Keratinocyte (primary cell): Measurements from ENCODE around the gene RHOF. TPM values are rescaled to one million over a fixed set of nuclear protein-coding genes. Genes with fewer than 3 reads are reported as not detected.

Source experiments
- DNase-seq: peaks from one replicate; pipeline ENCODE4 v3.0.0-alpha.2; 2011; ENCODE audit warnings: low read depth, missing footprints, low spot score
- FAIRE-seq: peaks from 2 replicates; lab custom pipeline; 2011; peaks lifted over from hg19 to GRCh38; lab: Jason Lieb, UNC
- H2AFZ ChIP-seq: 2 replicates; pipeline ENCODE4 v1.6.0; 2012; ENCODE audit warnings: low read length, control low read depth, inconsistent platforms; ENCODE audit not compliant: control insufficient read depth
- H3K27ac ChIP-seq: 2 replicates; pipeline ENCODE4 v1.5.1; 2011; ENCODE audit warnings: low read length; ENCODE audit not compliant: control insufficient read depth, insufficient read depth
- H3K27me3 ChIP-seq: 3 replicates; pipeline ENCODE4 v1.6.0; 2011; ENCODE audit warnings: low read length; ENCODE audit not compliant: control insufficient read depth, insufficient read depth; ENCODE audit errors: extremely low read depth
- H3K36me3 ChIP-seq, 2 experiments: 2 replicates in 1 of 2; 3 replicates in 1 of 2; pipeline ENCODE4 v1.5.1; 2011; ENCODE audit warnings: low read length in 2 of 2, mild to moderate bottlenecking in 1 of 2; ENCODE audit not compliant: control insufficient read depth in 2 of 2, insufficient read depth in 2 of 2; ENCODE audit errors: extremely low read depth in 1 of 2
- H3K4me1 ChIP-seq: 3 replicates; pipeline ENCODE4 v1.5.1; 2011; ENCODE audit warnings: low read length; ENCODE audit not compliant: control insufficient read depth, insufficient read depth; ENCODE audit errors: extremely low read depth
- H3K4me2 ChIP-seq: 3 replicates; pipeline ENCODE4 v1.6.0; 2011; ENCODE audit warnings: low read depth, low read length; ENCODE audit not compliant: control insufficient read depth, insufficient read depth; ENCODE audit errors: extremely low read depth
- H3K4me3 ChIP-seq, 3 experiments: fragments of 200-600 bp in 1 of 3; sonication (generic) in 1 of 3; 2 replicates in 2 of 3; 3 replicates in 1 of 3; pipeline ENCODE4 v1.5.1; 2011 to 2016; ENCODE audit warnings: low read length in 3 of 3, mild to moderate bottlenecking in 3 of 3, control low read depth in 2 of 3, inconsistent platforms in 1 of 3, low read depth in 1 of 3, mixed read lengths in 1 of 3, mixed run types in 1 of 3, moderate library complexity in 1 of 3; ENCODE audit not compliant: control insufficient read depth in 2 of 3, insufficient read depth in 2 of 3; ENCODE audit errors: extremely low read depth in 1 of 3
- H3K79me2 ChIP-seq: 2 replicates; pipeline ENCODE4 v1.6.0; 2012; ENCODE audit warnings: low read length; ENCODE audit not compliant: control insufficient read depth, insufficient read depth
- H3K9ac ChIP-seq: 3 replicates; pipeline ENCODE4 v1.6.0; 2011; ENCODE audit warnings: low read length; ENCODE audit not compliant: control insufficient read depth, insufficient read depth; ENCODE audit errors: extremely low read depth
- H3K9me1 ChIP-seq: 3 replicates; pipeline ENCODE4 v1.6.0; 2011; ENCODE audit warnings: low read length; ENCODE audit not compliant: control insufficient read depth, insufficient read depth; ENCODE audit errors: extremely low read depth
- H3K9me3 ChIP-seq: 2 replicates; pipeline ENCODE4 v1.5.1; 2012; ENCODE audit warnings: low read depth, low read length; ENCODE audit not compliant: control insufficient read depth
- H4K20me1 ChIP-seq: 3 replicates; pipeline ENCODE4 v1.6.0; 2011; ENCODE audit warnings: low read length; ENCODE audit not compliant: control insufficient read depth, insufficient read depth; ENCODE audit errors: extremely low read depth
- EZH2 ChIP-seq: IDR thresholded peaks from one replicate; pipeline ENCODE4 v1.6.1; 2012; ENCODE audit warnings: inconsistent platforms, mild to moderate bottlenecking, low read length, moderate library complexity
- dilution Hi-C: fragments of 300-500 bp; cut with MboI; formaldehyde crosslinking; loops from one replicate; pipeline ENCODE4 v1.7.0; 2020; ENCODE audit warnings: low sequenced_read_pairs; ENCODE audit not compliant: extremely low pct_ligation_motif_present
- polyA plus RNA-seq, 5 experiments: library from polyadenylated mRNA; depleted of rRNA in 3 of 5; stranded (reverse) in 3 of 5; stranded (forward) in 1 of 5; unstranded in 1 of 5; fragments of >200 nt; gene quantifications; 1 replicate in 1 of 5; 2 replicates in 3 of 5; 3 replicates in 1 of 5; pipeline versions ENCODE4 v1.2.1 to v1.2.3, GENCODE V29; 2011 to 2012; ENCODE audit warnings: missing spikeins in 2 of 5, low read depth in 1 of 5, low replicate concordance in 1 of 5
- TF ChIP-seq, protein P1 (sequence below), 3 experiments: IDR thresholded peaks in 1 of 3; conservative IDR thresholded peaks in 1 of 3; optimal IDR thresholded peaks in 1 of 3; 2 replicates in 2 of 3; 3 replicates in 1 of 3; pipeline versions ENCODE3 to v1.5.1; 2011; ENCODE audit warnings: low read length in 3 of 3, mild to moderate bottlenecking in 3 of 3, moderate library complexity in 2 of 3, control low read depth in 1 of 3, inconsistent platforms in 1 of 3; ENCODE audit not compliant: insufficient read depth in 2 of 3; ENCODE audit errors: extremely low read depth in 1 of 3

The RHOF gene
- polyA plus RNA-seq, 1 donor (not counting 4 experiments of a cell fraction or from before 2014, with no cell fraction given) = 2.8 TPM

DNA sequence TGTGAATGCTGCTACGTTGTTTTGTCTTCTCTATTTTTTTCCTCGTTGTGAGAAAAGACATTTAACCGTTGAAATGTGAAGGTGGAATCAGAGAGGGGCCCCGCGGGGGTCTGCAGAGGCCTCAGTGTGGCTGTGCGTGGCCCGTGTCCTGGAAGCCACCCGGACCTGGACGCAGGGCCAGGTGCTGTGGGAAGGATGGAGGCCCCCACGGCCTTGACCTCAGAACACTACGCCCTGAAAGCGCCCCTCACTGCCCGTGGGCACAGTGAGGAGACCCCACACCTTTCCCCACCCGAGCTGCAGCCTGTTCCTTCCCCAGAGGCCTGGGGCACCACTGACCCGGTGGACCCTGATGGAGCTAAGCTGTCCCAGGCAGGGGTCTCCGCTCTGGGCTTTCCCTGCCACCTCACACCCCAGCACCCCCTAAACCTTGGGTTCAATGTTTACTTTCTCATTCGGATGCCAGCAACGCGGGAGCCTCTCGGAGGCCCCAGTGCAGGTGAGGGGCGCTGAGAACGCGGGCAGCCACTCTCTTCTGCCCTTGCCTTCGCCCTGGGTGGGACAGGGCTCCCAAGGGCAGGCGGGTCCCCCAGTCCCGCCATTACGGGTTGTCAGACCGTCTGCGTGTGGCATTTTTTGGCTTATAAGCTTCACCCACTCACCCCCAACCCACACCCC is 37.2 kb upstream of the RHOF start:
- no peak for DNase-seq
- H3K9me3 ChIP-seq = no peaks in the 10 kb centered on the region
- H3K4me3 ChIP-seq = no peak overlapping the region
- no peaks in the 10 kb centered on the region for H3K27me3 ChIP-seq
- no peaks in the 10 kb centered on the region for H3K4me1 ChIP-seq
- no peak for FAIRE-seq
- H3K9me1 ChIP-seq = no peaks in the 10 kb centered on the region
- dilution Hi-C loops = no loop called here
- TF ChIP-seq, protein P1, sequence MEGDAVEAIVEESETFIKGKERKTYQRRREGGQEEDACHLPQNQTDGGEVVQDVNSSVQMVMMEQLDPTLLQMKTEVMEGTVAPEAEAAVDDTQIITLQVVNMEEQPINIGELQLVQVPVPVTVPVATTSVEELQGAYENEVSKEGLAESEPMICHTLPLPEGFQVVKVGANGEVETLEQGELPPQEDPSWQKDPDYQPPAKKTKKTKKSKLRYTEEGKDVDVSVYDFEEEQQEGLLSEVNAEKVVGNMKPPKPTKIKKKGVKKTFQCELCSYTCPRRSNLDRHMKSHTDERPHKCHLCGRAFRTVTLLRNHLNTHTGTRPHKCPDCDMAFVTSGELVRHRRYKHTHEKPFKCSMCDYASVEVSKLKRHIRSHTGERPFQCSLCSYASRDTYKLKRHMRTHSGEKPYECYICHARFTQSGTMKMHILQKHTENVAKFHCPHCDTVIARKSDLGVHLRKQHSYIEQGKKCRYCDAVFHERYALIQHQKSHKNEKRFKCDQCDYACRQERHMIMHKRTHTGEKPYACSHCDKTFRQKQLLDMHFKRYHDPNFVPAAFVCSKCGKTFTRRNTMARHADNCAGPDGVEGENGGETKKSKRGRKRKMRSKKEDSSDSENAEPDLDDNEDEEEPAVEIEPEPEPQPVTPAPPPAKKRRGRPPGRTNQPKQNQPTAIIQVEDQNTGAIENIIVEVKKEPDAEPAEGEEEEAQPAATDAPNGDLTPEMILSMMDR (optimal IDR thresholded peaks at IDR 0.05 in 1 of 3, IDR thresholded peaks at IDR 0.05 in 1 of 3, conservative IDR thresholded peaks at IDR 0.05 in 1 of 3; ENCODE audit: extremely low read depth in 1 of 3, insufficient read depth in 2 of 3, low read length in 3 of 3) = no peak
- TF ChIP-seq EZH2 = no peak
- no peaks in the 10 kb centered on the region for H3K79me2 ChIP-seq
- H2AFZ ChIP-seq = no peak overlapping the region
- peaks cover 3% of the 10 kb centered on the region for H4K20me1 ChIP-seq
- H3K9ac ChIP-seq = no peak overlapping the region
- H3K27ac ChIP-seq = no peak overlapping the region
- no peak overlapping the region for H3K4me2 ChIP-seq
- H3K36me3 ChIP-seq = peaks cover 19 to 35% of the 10 kb centered on the region in 2 experiments

DNA sequence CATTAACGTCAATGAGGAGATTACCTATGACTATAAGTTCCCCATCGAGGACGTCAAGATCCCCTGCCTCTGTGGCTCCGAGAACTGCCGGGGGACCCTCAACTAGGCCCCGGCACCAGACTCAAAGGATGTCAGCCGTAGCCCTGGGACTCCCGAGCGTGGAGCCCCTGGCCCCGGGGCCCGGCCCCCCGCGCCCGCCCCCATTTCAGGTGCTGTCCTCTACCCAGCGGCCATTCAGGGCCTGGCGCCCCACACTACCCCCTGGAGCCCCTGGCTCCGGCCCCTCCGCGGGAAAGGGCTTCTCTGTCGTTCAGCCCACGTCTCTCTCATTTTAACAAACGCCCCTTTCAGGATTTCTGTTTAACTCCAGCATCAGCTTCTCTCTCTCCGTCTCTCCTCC is 36.6 kb upstream of the RHOF start:
- FAIRE-seq (no peak), DNase-seq (no peak)
- Histone ChIP-seq H3K36me3 (peaks cover 19 to 35% of the 10 kb centered on the region in 2 experiments), H3K9me1 (no peaks in the 10 kb centered on the region), H3K4me1 (no peaks in the 10 kb centered on the region), H4K20me1 (peaks cover 3% of the 10 kb centered on the region), H3K9me3 (no peaks in the 10 kb centered on the region), H2AFZ (no peak overlapping the region), H3K4me2 (no peak overlapping the region), H3K79me2 (no peaks in the 10 kb centered on the region), H3K9ac (no peak overlapping the region), H3K4me3 (no peak overlapping the region), H3K27ac (no peak overlapping the region), H3K27me3 (no peaks in the 10 kb centered on the region)
- dilution Hi-C loops = no loop called here
- TF ChIP-seq, protein P1 (optimal IDR thresholded peaks at IDR 0.05 in 1 of 3, IDR thresholded peaks at IDR 0.05 in 1 of 3, conservative IDR thresholded peaks at IDR 0.05 in 1 of 3; ENCODE audit: extremely low read depth in 1 of 3, insufficient read depth in 2 of 3, low read length in 3 of 3) = no peak
- TF ChIP-seq EZH2 = no peak
